ENCODE results near the gene ZBTB17. TPM values are rescaled to one million over a fixed set of nuclear protein-coding genes. Genes with fewer than 3 reads are reported as not detected.

ZBTB17 gene
- total RNA-seq, 1 experiment from 2014 or later: 32.0 TPM

DNA sequence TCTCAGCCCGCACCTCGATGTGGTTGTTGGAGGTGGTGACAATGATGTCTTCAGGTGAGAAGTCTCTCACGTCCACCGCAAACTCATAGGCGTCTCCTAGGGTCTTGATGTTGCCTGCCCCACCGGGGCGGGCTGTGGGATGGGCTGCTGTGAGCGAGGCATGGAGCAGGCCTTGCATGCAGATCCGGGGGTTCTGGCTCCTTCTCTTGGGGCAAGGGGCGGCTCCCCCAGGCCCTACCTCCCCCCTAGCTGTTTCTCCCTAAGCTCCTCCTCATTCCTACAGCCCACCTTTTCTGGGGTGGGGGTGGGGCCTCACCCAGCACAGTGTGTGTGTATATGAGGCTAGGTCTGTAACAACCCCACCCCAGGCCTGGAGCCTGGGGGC, 41.2 kb upstream of the ZBTB17 start (continued):
- TF ChIP-seq HMGA2 (CRISPR knock-in tag; IDR thresholded peaks at IDR 0.05) (no peak), ETV6 (CRISPR knock-in tag; IDR thresholded peaks at IDR 0.05) (no peak), MYBL2 (CRISPR knock-in tag; IDR thresholded peaks at IDR 0.05) (no peak), FOXK1 (CRISPR knock-in tag; IDR thresholded peaks at IDR 0.05) (no peak), TP53 (CRISPR knock-in tag; IDR thresholded peaks at IDR 0.05) (no peak), NFATC4 (CRISPR knock-in tag; IDR thresholded peaks at IDR 0.05) (no peak), ATF1 (CRISPR knock-in tag; IDR thresholded peaks at IDR 0.05) (no peak), GABPB1 (CRISPR knock-in tag; IDR thresholded peaks at IDR 0.05) (no peak), AR (CRISPR knock-in tag; IDR thresholded peaks at IDR 0.05) (no peak), CBFB (CRISPR knock-in tag; IDR thresholded peaks at IDR 0.05; ENCODE audit: low read depth) (no peak), ZBTB21 (CRISPR knock-in tag; IDR thresholded peaks at IDR 0.05; ENCODE audit: borderline replicate concordance) (no peak)
- TF ChIP-seq, protein P1, sequence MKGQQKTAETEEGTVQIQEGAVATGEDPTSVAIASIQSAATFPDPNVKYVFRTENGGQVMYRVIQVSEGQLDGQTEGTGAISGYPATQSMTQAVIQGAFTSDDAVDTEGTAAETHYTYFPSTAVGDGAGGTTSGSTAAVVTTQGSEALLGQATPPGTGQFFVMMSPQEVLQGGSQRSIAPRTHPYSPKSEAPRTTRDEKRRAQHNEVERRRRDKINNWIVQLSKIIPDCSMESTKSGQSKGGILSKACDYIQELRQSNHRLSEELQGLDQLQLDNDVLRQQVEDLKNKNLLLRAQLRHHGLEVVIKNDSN (CRISPR knock-in tag; IDR thresholded peaks at IDR 0.05): no peak
- TF ChIP-seq, protein P2, sequence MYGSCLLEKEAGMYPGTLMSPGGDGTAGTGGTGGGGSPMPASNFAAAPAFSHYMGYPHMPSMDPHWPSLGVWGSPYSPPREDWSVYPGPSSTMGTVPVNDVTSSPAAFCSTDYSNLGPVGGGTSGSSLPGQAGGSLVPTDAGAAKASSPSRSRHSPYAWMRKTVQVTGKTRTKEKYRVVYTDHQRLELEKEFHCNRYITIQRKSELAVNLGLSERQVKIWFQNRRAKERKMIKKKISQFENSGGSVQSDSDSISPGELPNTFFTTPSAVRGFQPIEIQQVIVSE (CRISPR knock-in tag; IDR thresholded peaks at IDR 0.05; ENCODE audit: borderline replicate concordance): no peak

DNA sequence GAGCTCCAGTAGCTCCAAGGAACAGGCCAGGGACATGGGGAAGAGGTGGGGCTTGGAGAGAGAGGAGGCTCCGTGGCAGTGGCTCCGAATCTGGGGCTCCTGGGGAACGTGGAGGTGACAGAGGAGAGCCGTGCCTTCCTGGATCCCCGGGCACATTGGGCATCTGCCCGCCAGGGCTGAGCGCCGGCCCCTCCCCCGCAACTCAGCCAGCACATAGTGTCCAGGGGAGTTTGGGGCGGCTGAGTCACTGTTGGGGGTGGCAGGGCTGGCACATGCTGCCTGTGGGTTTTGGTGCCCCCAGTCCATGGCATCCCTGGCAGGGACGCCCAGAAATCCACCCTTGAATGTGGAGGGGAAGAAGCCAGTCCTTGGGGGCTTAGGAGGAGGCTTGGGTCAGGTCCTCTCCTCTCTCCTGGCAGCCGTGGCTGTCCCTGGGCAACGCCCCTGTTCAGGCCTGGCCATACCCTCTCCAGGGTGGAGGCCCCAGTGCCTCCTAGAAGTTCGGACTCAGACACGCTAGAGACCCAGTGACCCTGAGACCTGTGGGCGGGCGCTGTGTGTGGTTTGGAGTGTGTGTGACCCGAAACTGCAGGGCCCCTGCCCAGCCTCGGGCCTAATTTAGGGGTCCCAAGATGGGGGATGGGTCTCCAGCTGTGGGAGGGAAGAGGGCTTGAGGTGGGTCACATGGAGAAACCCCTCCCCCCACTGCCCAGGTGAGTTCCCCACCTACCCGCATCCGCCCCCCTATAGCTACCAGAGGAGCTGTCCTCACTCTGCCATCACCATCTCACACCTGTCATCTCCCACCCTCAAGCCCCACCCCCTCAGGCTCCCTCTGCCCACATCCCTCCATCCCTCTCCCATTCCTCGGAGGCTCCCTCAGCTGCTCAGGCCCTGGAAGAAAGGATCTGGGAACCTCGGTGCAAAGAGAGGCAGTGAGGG, 40.3 kb upstream of the ZBTB17 start:
- ChIA-PET CTCF (interaction anchor here (0.8 to 3.5 kb wide), 6 partner anchors 9 to 32 kb away, joined by 3 to 17 read pairs (median 6); no protein-coding TSS in a partner anchor), POLR2A (interaction anchor here (0.6 kb wide), 1 partner anchor 1555 kb away, joined by 4 read pairs; no protein-coding TSS in a partner anchor)
- TF ChIP-seq RORB (CRISPR knock-in tag; IDR thresholded peaks at IDR 0.05): no peak
- no peak for TF ChIP-seq SMAD4 (CRISPR knock-in tag; IDR thresholded peaks at IDR 0.05)
- TF ChIP-seq ZSCAN18 (CRISPR knock-in tag; IDR thresholded peaks at IDR 0.05): no peak
- no peak for TF ChIP-seq ATF1 (CRISPR knock-in tag; IDR thresholded peaks at IDR 0.05)
- TF ChIP-seq JAZF1 (CRISPR knock-in tag; IDR thresholded peaks at IDR 0.05): no peak
- TF ChIP-seq ZNF671 (CRISPR knock-in tag; IDR thresholded peaks at IDR 0.05): no peak
- no peak for TF ChIP-seq MYBL2 (CRISPR knock-in tag; IDR thresholded peaks at IDR 0.05)
- no peak for TF ChIP-seq NR3C1 (CRISPR knock-in tag; conservative IDR thresholded peaks at IDR 0.05; ENCODE audit: low read depth)
- no peak for TF ChIP-seq IRF2 (CRISPR knock-in tag; IDR thresholded peaks at IDR 0.05; ENCODE audit: borderline replicate concordance, low read depth)
- no peak for TF ChIP-seq TEAD1 (CRISPR knock-in tag; IDR thresholded peaks at IDR 0.05)
- no peak for TF ChIP-seq SMAD3 (CRISPR knock-in tag; IDR thresholded peaks at IDR 0.05; ENCODE audit: borderline replicate concordance)
- no peak for TF ChIP-seq ERG (CRISPR knock-in tag; IDR thresholded peaks at IDR 0.05)
- TF ChIP-seq, protein P1 (CRISPR knock-in tag; IDR thresholded peaks at IDR 0.05): no peak
- no peak for TF ChIP-seq ZNF532 (CRISPR knock-in tag; IDR thresholded peaks at IDR 0.05; ENCODE audit: borderline replicate concordance)

More for the DNA sequence above, 40.3 kb upstream of the ZBTB17 start:
- DNase-seq (ENCODE audit: low spot score): no peak
- Mint-ChIP-seq H3K27ac (no peak overlapping the region), H3K4me3 (no peak overlapping the region), H3K4me1 (peaks cover 66% of the 10 kb centered on the region), H3K9me3 (no peaks in the 10 kb centered on the region), H3K27me3 (ENCODE audit: low read depth) (peaks cover 12% of the 10 kb centered on the region), H3K36me3 (no peaks in the 10 kb centered on the region)
- no peak for ATAC-seq

All from WTC11 (cell line).